ENCODE measurements around the gene CBLN3.

The CBLN3 gene

GRCh38 chr14:24425704-24426103 is 3.8 kb downstream of the CBLN3 start:
- Histone ChIP-seq H3K4me3 (no peak overlapping the region), H3K9me3 (replicated peaks in 1 of 11) (no peaks in the 10 kb centered on the region), H4K20me1 (peaks cover 0 to 5% (median 1%) of the 10 kb centered on the region in 11 experiments; a peak in 8 of 22 replicates), H3K27me3 (peaks cover 0 to 4% (median 0%) of the 10 kb centered on the region in 11 experiments; a peak in 1 of 22 replicates), H3K4me1 (peaks cover 49 to 89% (median 75%) of the 10 kb centered on the region in 10 experiments), H3K36me3 (no peaks in the 10 kb centered on the region), H3K4me2 (peak overlapping the region; percentile 30 to 99 (median 63); a peak in 20 of 22 replicates), H3K27ac (peak overlapping the region in 2 of 11 experiments; percentile 29 to 57; a peak in 4 of 22 replicates), H3K9ac (no peak overlapping the region)
- TF ChIP-seq Cebpa-rat (IDR thresholded peaks at IDR 0.05), result no peak

GRCh38 chr14:24422694-24423601 is 6.5 kb downstream of the CBLN3 start:
- peak overlapping the region; percentile 59 to 95 (median 85) for H3K4me2 ChIP-seq

GRCh38 chr14:24422261-24422660 is 7.2 kb downstream of the CBLN3 start:
- TF ChIP-seq Cebpa-rat (IDR thresholded peaks at IDR 0.05), result no peak
- Histone ChIP-seq H3K36me3 (no peaks in the 10 kb centered on the region), H3K4me1 (peaks cover 30 to 76% (median 61%) of the 10 kb centered on the region in 10 experiments), H3K9me3 (replicated peaks in 1 of 11) (no peaks in the 10 kb centered on the region), H4K20me1 (no peaks in the 10 kb centered on the region), H3K4me3 (peak overlapping the region in 2 of 10 experiments; percentile 13 to 17; a peak in 1 of 20 replicates), H3K27me3 (peaks cover 0 to 11% (median 0%) of the 10 kb centered on the region in 11 experiments; a peak in 2 of 22 replicates), H3K4me2 (peak overlapping the region; percentile 59 to 95 (median 85)), H3K9ac (peak overlapping the region in 3 of 11 experiments; percentile 5 to 40 (median 28); a peak in 1 of 22 replicates), H3K27ac (peak overlapping the region in 1 of 11 experiments; percentile 5; a peak in 1 of 22 replicates)

More at GRCh38 chr14:24422694-24423601, 6.5 kb downstream of the CBLN3 start:
- peak overlapping the region in 2 of 11 experiments; percentile 28 to 40; a peak in 2 of 22 replicates for H3K9ac ChIP-seq
- peak overlapping the region in 1 of 11 experiments; percentile 5; a peak in 1 of 22 replicates for H3K27ac ChIP-seq
- H4K20me1 ChIP-seq, result no peaks in the 10 kb centered on the region
- TF ChIP-seq Cebpa-rat (IDR thresholded peaks at IDR 0.05), result no peak
- H3K4me1 ChIP-seq, result peaks cover 33 to 76% (median 60%) of the 10 kb centered on the region in 10 experiments
- peaks cover 0 to 11% (median 0%) of the 10 kb centered on the region in 11 experiments; a peak in 2 of 22 replicates for H3K27me3 ChIP-seq
- no peaks in the 10 kb centered on the region for H3K9me3 ChIP-seq (replicated peaks in 1 of 11)
- no peaks in the 10 kb centered on the region for H3K36me3 ChIP-seq
- peak overlapping the region in 2 of 10 experiments; percentile 13 to 17; a peak in 2 of 20 replicates for H3K4me3 ChIP-seq

- no peaks in the 10 kb centered on the region for H4K20me1 ChIP-seq
- H3K4me1 ChIP-seq, result peaks cover 25 to 61% (median 48%) of the 10 kb centered on the region in 10 experiments
- no peaks in the 10 kb centered on the region for H3K9me3 ChIP-seq (replicated peaks in 1 of 11)
- H3K4me3 ChIP-seq, result no peak overlapping the region
- TF ChIP-seq Cebpa-rat (IDR thresholded peaks at IDR 0.05), result no peak
- H3K36me3 ChIP-seq, result peaks cover 0 to 27% (median 22%) of the 10 kb centered on the region in 11 experiments; a peak in 19 of 22 replicates
- H3K9ac ChIP-seq, result no peak overlapping the region
- H3K4me2 ChIP-seq, result peak overlapping the region in 7 of 11 experiments; percentile 71 to 95 (median 83); a peak in 12 of 22 replicates
- peaks cover 0 to 9% (median 0%) of the 10 kb centered on the region in 11 experiments; a peak in 2 of 22 replicates for H3K27me3 ChIP-seq
- H3K27ac ChIP-seq, result no peak overlapping the region
Observed at GRCh38 chr14:24418492-24418873, 11.0 kb downstream of the CBLN3 start.

- H3K4me1 ChIP-seq, result peaks cover 19 to 56% (median 43%) of the 10 kb centered on the region in 10 experiments
- no peaks in the 10 kb centered on the region for H4K20me1 ChIP-seq
- no peak overlapping the region for H3K9ac ChIP-seq
- 0 out of 22 replicates have a peak overlapping the region, but pooled peaks of 1 of the 11 experiments have one; percentile 60 for H3K27ac ChIP-seq
- no peak for TF ChIP-seq Cebpa-rat (IDR thresholded peaks at IDR 0.05)
- peak overlapping the region in 9 of 11 experiments; percentile 49 to 95 (median 80); a peak in 17 of 22 replicates for H3K4me2 ChIP-seq
- H3K9me3 ChIP-seq (replicated peaks in 1 of 11), result no peaks in the 10 kb centered on the region
- H3K36me3 ChIP-seq, result peaks cover 0 to 32% (median 27%) of the 10 kb centered on the region in 11 experiments; a peak in 19 of 22 replicates
- H3K4me3 ChIP-seq, result no peak overlapping the region
- peaks cover 0 to 7% (median 0%) of the 10 kb centered on the region in 11 experiments; a peak in 1 of 22 replicates for H3K27me3 ChIP-seq
Observed at GRCh38 chr14:24417832-24418491, 11.5 kb downstream of the CBLN3 start.

DNA sequence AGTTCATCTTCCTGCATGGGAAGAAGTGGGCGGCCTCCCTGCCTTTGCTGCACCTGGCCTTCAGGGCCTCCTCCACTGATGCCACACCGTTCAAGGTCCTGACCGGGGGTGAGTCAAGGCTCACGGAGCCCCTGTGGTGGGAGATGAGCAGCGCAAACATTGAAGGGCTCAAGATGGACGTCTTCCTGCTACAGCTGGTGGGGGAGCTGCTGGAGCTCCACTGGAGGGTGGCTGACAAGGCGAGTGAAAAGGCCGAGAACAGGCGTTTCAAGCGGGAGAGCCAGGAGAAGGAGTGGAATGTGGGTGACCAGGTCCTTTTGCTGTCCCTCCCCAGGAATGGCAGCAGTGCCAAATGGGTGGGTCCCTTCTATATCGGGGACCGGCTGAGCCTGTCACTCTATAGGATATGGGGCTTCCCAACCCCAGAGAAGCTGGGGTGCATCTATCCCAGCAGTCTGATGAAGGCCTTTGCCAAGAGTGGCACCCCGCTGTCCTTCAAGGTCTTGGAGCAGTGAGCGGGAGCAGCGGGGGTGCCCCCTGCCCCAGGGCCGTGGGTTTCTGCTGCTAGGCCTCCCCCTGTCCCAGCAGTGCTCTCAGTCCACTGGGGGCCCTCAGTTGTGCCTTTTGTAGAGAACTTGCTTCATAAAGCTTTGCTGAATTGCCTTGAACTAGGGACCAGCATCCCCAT is 12.4 kb downstream of the CBLN3 start:
- H3K4me2 ChIP-seq, result peak overlapping the region; percentile 6 to 95 (median 79); a peak in 19 of 22 replicates

DNA sequence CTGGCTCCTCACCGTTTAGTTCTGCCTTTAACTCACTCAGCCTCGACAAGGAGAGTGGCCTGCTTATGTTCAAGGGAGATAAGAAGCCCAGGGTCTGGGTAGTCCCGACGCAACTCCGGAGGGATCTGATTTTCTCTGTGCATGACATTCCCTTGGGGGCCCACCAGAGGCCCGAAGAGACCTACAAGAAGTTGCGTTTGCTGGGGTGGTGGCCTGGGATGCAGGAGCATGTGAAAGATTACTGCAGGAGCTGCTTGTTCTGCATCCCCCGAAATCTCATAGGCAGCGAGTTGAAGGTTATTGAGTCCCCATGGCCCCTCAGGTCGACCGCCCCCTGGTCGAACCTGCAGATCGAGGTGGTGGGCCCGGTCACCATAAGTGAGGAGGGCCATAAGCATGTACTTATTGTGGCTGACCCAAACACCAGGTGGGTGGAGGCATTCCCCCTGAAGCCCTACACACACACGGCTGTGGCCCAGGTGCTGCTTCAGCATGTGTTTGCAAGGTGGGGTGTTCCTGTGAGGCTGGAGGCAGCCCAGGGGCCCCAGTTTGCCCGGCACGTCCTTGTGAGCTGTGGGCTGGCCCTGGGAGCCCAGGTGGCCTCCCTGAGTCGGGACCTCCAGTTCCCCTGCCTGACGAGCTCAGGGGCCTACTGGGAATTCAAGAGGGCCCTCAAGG is 13.1 kb downstream of the CBLN3 start:
- Histone ChIP-seq H4K20me1 (no peaks in the 10 kb centered on the region; a peak in 1 of 22 replicates), H3K4me1 (peaks cover 10 to 51% (median 36%) of the 10 kb centered on the region in 10 experiments; a peak in 17 of 20 replicates), H3K9ac (peak overlapping the region in 1 of 11 experiments; percentile 2; a peak in 2 of 22 replicates), H3K9me3 (replicated peaks in 1 of 11) (no peaks in the 10 kb centered on the region), H3K27me3 (peaks cover 0 to 7% (median 0%) of the 10 kb centered on the region in 11 experiments; a peak in 1 of 22 replicates), H3K36me3 (peaks cover 0 to 44% (median 31%) of the 10 kb centered on the region in 11 experiments; a peak in 19 of 22 replicates), H3K4me3 (no peak overlapping the region), H3K27ac (peak overlapping the region in 4 of 11 experiments; percentile 2 to 60 (median 28); a peak in 6 of 22 replicates), H3K4me2 (peak overlapping the region in 10 of 11 experiments; percentile 7 to 95 (median 80); a peak in 18 of 22 replicates)
- no peak for TF ChIP-seq Cebpa-rat (IDR thresholded peaks at IDR 0.05)

More for the DNA sequence above, 12.4 kb downstream of the CBLN3 start:
- peak overlapping the region in 4 of 11 experiments; percentile 2 to 60 (median 28); a peak in 6 of 22 replicates for H3K27ac ChIP-seq
- no peak overlapping the region for H3K4me3 ChIP-seq
- no peaks in the 10 kb centered on the region for H3K9me3 ChIP-seq (replicated peaks in 1 of 11)
- H3K27me3 ChIP-seq, result peaks cover 0 to 7% (median 0%) of the 10 kb centered on the region in 11 experiments; a peak in 1 of 22 replicates
- H3K4me1 ChIP-seq, result peaks cover 11 to 51% (median 36%) of the 10 kb centered on the region in 10 experiments
- TF ChIP-seq Cebpa-rat (IDR thresholded peaks at IDR 0.05), result no peak
- H3K36me3 ChIP-seq, result peaks cover 0 to 40% (median 31%) of the 10 kb centered on the region in 11 experiments; a peak in 19 of 22 replicates
- H3K9ac ChIP-seq, result peak overlapping the region in 2 of 11 experiments; percentile 2 to 50; a peak in 4 of 22 replicates
- no peaks in the 10 kb centered on the region for H4K20me1 ChIP-seq

Data from BLaER1 treated with 17β-estradiol and CSF1 and Interleukin-3, amounts not matched to agents 10 nM and 100 nM (cell line).